NAMALWA (cell line): ENCODE measurements around the gene HIC2.
A peak's percentile ranks its signal among the peaks of the same experiment; 100 is the strongest.
"Not testable (repeated sequence)": the region's sequence is repeated elsewhere in the genome, so short reads cannot be mapped to it uniquely, and the experiment has no call there.

Experiments
- DNase-seq: peaks from one replicate; pipeline ENCODE4 v3.0.0-alpha.2; 2015; ENCODE audit warnings: low spot score

Gene HIC2

GRCh38 chr22:21449531-21450319, 32.6 kb downstream of the HIC2 start:
- DNase-seq = no peak

GRCh38 chr22:21450320-21450831, 33.2 kb downstream of the HIC2 start:
- no peak for DNase-seq

GRCh38 chr22:21450858-21451353, 33.7 kb downstream of the HIC2 start:
- DNase-seq = no peak

- no peak for DNase-seq
Measured at GRCh38 chr22:21451545-21452520, 34.7 kb downstream of the HIC2 start.

- not testable (repeated sequence) for DNase-seq
Measured at GRCh38 chr22:21452666-21453065, 35.5 kb downstream of the HIC2 start.

- DNase-seq = not testable (repeated sequence)
Measured at GRCh38 chr22:21454998-21455333, 37.8 kb downstream of the HIC2 start.

GRCh38 chr22:21455334-21456089, 38.3 kb downstream of the HIC2 start:
- no peak for DNase-seq

- no peak for DNase-seq
Measured at GRCh38 chr22:21457023-21457787, 40.0 kb downstream of the HIC2 start.

- not testable (repeated sequence) for DNase-seq
Measured at GRCh38 chr22:21462672-21463071, 45.5 kb downstream of the HIC2 start.

- DNase-seq = not testable (repeated sequence)
Measured at GRCh38 chr22:21467337-21468193, 50.4 kb downstream of the HIC2 start, which contains the start of gene TMEM191C. Gene TMEM191C, plus strand, starts transcription at chr22:21467387. Its CDS starts 73 bp downstream, at chr22:21467460.

- DNase-seq = peak; percentile 94
Measured at GRCh38 chr22:21468194-21469096, 51.3 kb downstream of the HIC2 start.

- DNase-seq = not testable (repeated sequence)
Measured at GRCh38 chr22:21469097-21469994, 52.2 kb downstream of the HIC2 start.

- DNase-seq = not testable (repeated sequence)
Measured at GRCh38 chr22:21472984-21473383, 55.8 kb downstream of the HIC2 start.

GRCh38 chr22:21473664-21474063, 56.5 kb downstream of the HIC2 start:
- DNase-seq = not testable (repeated sequence)

GRCh38 chr22:21484039-21484438, 66.9 kb downstream of the HIC2 start:
- not testable (repeated sequence) for DNase-seq

GRCh38 chr22:21487723-21488122, 70.6 kb downstream of the HIC2 start:
- DNase-seq = not testable (repeated sequence)

- DNase-seq = not testable (repeated sequence)
Measured at GRCh38 chr22:21489149-21489680, 72.0 kb downstream of the HIC2 start.
